Glutamatergic neuron (in vitro differentiated cells): Measurements from ENCODE around the gene DDX25. TPM values are rescaled to one million over a fixed set of nuclear protein-coding genes. Genes with fewer than 3 reads are reported as not detected.

Experiments
- DNase-seq: peaks from one replicate; pipeline ENCODE4 v3.0.0; 2022
- H3K27ac Mint-ChIP-seq: one replicate; pipeline ENCODE4 v1.8.0; 2020; ENCODE audit warnings: mild to moderate bottlenecking, mixed read lengths, inconsistent platforms; ENCODE audit not compliant: unreplicated experiment
- H3K27me3 Mint-ChIP-seq: one replicate; pipeline ENCODE4 v1.8.0; 2020; ENCODE audit warnings: mild to moderate bottlenecking, moderate library complexity, mixed read lengths, inconsistent platforms; ENCODE audit not compliant: unreplicated experiment
- H3K36me3 Mint-ChIP-seq: one replicate; pipeline ENCODE4 v1.8.0; 2020; ENCODE audit warnings: mild to moderate bottlenecking, mixed read lengths, inconsistent platforms; ENCODE audit not compliant: unreplicated experiment
- H3K4me1 Mint-ChIP-seq: one replicate; pipeline ENCODE4 v1.8.0; 2020; ENCODE audit warnings: mild to moderate bottlenecking, low read depth, mixed read lengths, inconsistent platforms; ENCODE audit not compliant: unreplicated experiment
- H3K4me3 Mint-ChIP-seq: one replicate; pipeline ENCODE4 v1.8.0; 2020; ENCODE audit warnings: mild to moderate bottlenecking, mixed read lengths, inconsistent platforms; ENCODE audit not compliant: unreplicated experiment
- H3K9me3 Mint-ChIP-seq: one replicate; pipeline ENCODE4 v1.8.0; 2020; ENCODE audit warnings: mild to moderate bottlenecking, moderate library complexity, mixed read lengths, inconsistent platforms; ENCODE audit not compliant: unreplicated experiment
- CTCF ChIP-seq: fragments of 200-600 bp; sonication (generic); IDR thresholded peaks from one replicate; pipeline ENCODE4 v1.5.0; 2021; ENCODE audit not compliant: partially characterized antibody, unreplicated experiment
- total RNA-seq: library from RNA; stranded (reverse); fragmentation: NEBNext Ultra II Directional; extraction: Animal tissue kit (Norgen Biotek cat#: 25700); gene quantifications from one replicate; pipeline ENCODE4 v1.2.1, GENCODE V29; 2021; ENCODE audit not compliant: unreplicated experiment

Gene DDX25
- total RNA-seq, 1 donor from 2014 or later: 11.3 TPM

DNA sequence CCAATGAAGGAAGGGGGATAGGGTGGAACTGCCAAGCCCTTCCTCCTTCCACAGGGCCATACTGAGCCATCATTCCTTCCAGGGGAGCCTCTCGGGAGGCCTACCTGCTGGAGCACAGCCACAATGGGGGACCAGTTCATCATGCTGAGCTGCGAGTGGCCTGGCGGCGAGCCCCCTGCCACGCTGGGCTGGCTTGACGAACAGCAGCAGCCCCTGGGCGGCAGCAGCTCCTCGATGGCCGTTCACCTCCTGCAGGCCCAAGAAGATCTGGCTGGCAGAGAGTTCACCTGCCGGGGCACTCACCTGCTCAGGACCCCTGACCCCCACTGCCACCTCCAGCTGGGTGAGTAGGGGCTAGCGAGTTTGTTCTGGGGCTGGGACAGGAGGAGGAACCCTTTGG, 47.4 kb downstream of the DDX25 start:
- H3K27ac Mint-ChIP-seq: peak overlapping the region; percentile 13

DNA sequence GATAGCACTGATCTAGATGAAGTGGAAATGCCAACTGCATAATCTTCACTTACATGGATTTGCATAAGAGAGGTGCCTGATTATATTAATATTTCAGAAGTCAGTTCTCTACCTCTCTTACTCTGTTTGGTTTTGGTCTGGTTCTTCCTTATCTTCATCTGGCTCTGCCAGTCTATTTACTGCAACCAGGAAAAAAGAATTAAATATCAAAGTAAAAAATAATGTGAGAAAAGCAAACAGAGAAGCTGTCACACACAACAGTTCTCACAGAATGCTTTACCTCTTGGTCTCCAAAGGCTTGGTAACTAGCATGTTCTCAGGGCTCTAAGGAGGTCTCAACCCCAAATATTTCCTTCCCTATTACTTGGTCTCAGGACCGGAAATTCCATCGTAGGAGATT, 48.3 kb downstream of the DDX25 start:
- no peak for TF ChIP-seq CTCF
- peaks cover 10% of the 10 kb centered on the region for H3K27me3 Mint-ChIP-seq
- no peak overlapping the region for H3K4me3 Mint-ChIP-seq
- no peak overlapping the region for H3K27ac Mint-ChIP-seq
- peaks cover 6% of the 10 kb centered on the region for H3K4me1 Mint-ChIP-seq
- peaks cover 11% of the 10 kb centered on the region for H3K36me3 Mint-ChIP-seq
- H3K9me3 Mint-ChIP-seq: peaks cover 10% of the 10 kb centered on the region
- DNase-seq: no peak

More for the DNA sequence above, 47.4 kb downstream of the DDX25 start:
- DNase-seq: no peak
- peaks cover 6% of the 10 kb centered on the region for H3K4me1 Mint-ChIP-seq
- no peak for TF ChIP-seq CTCF
- H3K4me3 Mint-ChIP-seq: no peak overlapping the region
- H3K36me3 Mint-ChIP-seq: peaks cover 8% of the 10 kb centered on the region
- peaks cover 10% of the 10 kb centered on the region for H3K9me3 Mint-ChIP-seq
- H3K27me3 Mint-ChIP-seq: peaks cover 10% of the 10 kb centered on the region

- no peak for TF ChIP-seq CTCF
- H3K27ac Mint-ChIP-seq: no peak overlapping the region
- H3K27me3 Mint-ChIP-seq: peaks cover 10% of the 10 kb centered on the region
- H3K36me3 Mint-ChIP-seq: peaks cover 14% of the 10 kb centered on the region
- no peak for DNase-seq
- H3K4me3 Mint-ChIP-seq: no peak overlapping the region
- peaks cover 10% of the 10 kb centered on the region for H3K9me3 Mint-ChIP-seq
- peaks cover 6% of the 10 kb centered on the region for H3K4me1 Mint-ChIP-seq
Observed at GRCh38 chr11:125952973-125953372, 48.7 kb downstream of the DDX25 start.

DNA sequence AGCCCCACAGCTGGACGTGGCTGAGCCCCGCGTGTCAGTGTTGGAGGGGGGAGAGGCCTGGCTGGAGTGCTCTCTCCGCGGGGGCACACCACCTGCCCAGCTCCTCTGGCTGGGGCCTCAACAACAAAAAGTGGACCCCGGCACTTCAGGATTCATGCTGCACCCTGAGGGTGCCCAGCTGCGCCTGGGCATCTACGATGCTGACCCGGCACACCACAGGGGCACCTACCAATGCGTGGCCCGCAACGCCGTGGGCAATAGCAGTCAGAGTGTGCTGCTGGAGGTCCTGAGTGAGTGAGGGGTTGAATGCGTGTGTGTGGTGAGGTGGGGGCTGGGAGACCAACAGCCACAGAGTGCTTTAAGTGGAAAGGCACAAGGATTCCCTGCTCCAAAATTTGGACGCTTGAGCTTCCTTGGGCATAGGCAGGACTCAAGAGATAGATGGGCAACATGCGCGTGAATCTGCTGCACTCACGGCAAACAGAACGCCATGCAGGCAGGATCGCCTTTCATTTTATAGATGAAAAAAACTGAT, 49.2 kb downstream of the DDX25 start:
- Mint-ChIP-seq H3K4me3 (no peak overlapping the region), H3K9me3 (peaks cover 10% of the 10 kb centered on the region), H3K27me3 (peaks cover 10% of the 10 kb centered on the region), H3K27ac (no peak overlapping the region), H3K4me1 (peaks cover 6% of the 10 kb centered on the region), H3K36me3 (peaks cover 14% of the 10 kb centered on the region)
- DNase-seq: no peak
- no peak for TF ChIP-seq CTCF

- H3K9me3 Mint-ChIP-seq: peaks cover 7% of the 10 kb centered on the region
- no peak for TF ChIP-seq CTCF
- H3K4me3 Mint-ChIP-seq: no peak overlapping the region
Observed at GRCh38 chr11:125954123-125954944, 50.0 kb downstream of the DDX25 start.

More at GRCh38 chr11:125954123-125954944, 50.0 kb downstream of the DDX25 start:
- Mint-ChIP-seq H3K27ac (no peak overlapping the region), H3K36me3 (peaks cover 11% of the 10 kb centered on the region), H3K4me1 (peaks cover 6% of the 10 kb centered on the region), H3K27me3 (peaks cover 7% of the 10 kb centered on the region)
- no peak for DNase-seq
